CD4-positive, alpha-beta T cell treated with Interleukin-1 beta for 1 hour (primary cell): ENCODE data around the gene DSCAML1.

Experiments
- DNase-seq, 2 donors: peaks; one replicate each; pipeline ENCODE4 v3.0.0-alpha.2; 2020 to 2022

Gene DSCAML1

DNA sequence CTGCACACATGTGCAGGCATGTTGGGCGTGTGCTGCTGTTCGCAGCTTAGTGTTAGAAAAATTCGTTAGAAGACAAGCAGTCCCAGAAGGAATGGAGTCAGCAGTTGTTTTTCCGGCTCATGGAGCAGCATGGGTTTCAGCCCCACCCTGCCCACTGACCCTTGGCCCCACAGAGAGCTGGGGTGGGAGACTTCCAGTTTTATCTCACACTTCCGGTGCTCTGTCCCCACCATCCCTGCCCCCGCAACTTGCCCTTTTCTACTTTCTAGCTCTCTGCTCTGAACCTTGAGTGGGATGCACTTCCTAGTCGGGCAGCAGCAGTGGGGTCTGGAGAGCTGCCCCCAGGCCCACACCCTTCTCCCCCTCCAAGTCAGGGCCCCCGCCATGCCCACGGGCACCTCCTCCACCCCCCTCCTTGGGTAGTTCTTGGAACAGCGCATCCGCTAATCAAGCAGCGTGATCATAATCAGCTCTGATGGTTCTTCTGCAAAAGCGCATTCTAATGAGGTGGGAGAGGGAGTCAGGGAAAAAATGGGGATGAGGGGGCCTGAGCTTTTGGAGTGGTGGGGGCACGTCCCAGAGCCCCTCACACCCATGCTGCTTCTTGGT lies 285.0 kb downstream of the DSCAML1 start:
- no peak for DNase-seq

DNA sequence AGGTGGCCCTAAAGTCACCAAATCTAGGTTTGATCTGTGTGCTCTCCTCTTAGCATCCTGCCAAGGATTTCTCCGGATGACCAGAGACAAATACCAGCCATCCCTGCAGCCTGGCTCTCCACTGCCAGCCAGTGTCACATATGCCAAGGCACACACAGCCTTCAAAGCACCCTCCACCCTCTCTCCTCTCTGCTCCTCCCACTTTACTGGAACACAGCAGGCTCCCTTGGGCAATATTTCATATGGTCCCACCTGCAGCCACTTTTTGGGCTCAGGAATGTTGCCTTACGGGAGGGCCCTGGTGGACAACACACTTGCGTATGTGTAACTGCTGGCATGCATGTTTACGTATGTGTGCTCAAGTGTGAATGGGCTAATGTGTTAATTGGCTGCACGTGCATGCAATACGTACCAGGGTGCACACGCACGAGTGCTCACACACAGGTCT lies 285.5 kb downstream of the DSCAML1 start:
- DNase-seq = no peak

DNA sequence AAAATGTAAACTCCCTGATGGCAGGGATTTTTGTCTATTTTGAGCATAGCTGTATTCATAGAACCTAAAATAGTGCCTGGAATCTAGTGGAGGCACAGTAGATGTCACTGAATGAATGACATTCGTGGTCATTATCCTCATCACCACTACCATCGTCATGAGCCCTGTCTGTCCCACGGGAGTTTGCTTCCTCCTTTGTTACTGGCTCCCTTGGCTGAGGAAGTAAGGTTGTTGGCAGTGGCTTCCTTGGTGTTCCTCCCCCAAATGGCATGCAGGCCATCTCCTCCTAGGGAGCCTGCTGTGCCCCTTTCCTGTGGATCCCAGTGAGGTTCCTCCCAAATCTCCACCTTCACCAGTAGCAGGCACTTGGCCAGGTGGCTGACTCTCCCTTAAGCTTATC lies 286.4 kb downstream of the DSCAML1 start:
- no peak for DNase-seq

DNA sequence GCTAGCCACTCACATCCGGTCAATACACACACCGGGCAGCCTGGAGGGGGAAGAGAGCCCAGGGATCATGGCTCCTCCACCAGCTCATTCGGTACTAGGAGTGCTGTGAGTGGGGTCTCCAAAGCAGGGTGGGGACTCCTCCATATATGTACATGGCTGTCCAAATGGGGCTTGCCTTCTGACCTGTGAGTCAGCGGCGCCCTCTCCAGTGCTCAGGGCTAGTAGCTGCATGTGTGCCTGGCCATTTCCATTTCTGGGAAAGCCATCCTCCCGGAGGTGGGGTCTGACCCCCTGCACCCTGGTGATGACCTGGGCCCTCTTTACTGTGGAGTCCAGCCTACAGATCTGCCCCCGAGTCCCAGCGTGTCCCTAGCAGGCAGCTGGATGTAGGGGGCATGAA lies 287.5 kb downstream of the DSCAML1 start:
- no peak for DNase-seq

DNA sequence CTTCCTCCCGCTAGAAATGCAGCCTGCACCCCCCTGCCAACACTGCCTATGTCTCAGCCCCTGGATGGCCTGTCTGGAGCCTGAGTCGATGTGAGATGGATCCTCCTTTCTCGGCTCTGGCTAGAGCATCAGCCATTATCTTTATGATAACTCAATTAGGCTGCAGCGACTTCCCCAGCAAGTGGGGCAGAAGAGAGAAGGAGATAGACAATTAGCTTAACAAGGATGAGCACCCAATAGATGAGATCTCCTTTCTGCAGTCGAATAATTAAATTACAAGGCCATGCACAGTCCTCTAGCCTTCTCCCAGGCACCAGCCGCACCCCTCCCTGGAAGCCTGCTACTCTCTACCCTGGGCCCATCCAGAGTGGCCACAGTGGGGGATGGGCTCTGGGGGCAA lies 290.0 kb downstream of the DSCAML1 start:
- no peak for DNase-seq

DNA sequence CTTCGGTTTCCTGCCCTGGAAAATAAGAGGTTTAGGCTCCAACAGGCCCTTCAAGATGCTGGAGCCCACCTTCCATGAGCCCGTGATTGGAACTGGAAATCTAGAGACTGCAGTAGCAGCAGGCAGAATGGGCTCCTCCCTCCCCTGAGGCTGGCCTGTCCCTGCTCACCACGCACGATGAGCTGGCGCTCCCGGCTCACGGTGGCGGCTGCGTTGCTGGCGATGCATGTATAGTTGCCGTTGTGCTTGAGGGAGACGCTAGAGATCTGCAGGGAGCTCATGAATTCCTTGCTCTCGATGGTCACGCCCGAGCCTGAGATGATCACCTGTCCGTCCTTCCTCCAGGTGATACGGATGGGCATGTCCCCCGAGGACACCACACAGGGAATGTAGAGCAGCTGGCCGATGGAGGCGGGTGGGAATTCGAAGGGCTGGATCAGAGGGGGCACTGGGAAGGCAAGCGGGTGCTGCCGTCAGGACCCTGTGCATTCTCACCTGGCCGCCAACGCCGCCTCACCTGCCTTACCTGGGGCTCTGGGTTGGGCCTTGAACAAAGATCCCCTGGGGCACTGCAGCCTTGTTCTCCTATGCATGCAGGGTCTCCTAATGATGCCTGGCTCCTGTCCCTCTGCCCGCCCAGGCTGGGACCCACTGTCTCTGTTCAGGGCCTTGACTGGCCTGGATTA lies 291.6 kb downstream of the DSCAML1 start:
- no peak for DNase-seq

DNA sequence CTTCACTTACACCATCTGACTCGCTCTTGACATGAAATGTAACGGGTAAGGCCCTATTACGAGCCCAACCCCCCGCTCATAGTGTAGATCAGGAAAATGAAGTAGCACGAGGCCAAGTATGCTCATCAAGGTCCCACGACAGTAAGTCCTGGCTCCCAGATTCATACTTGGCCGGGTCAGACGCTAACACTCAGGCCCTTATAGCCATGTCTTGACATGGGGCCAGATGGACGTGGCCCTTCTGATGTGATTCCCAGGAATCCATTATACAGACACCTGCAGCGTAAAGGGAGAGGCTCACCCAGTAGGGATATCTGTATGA lies 294.3 kb downstream of the DSCAML1 start:
- no peak for DNase-seq

DNA sequence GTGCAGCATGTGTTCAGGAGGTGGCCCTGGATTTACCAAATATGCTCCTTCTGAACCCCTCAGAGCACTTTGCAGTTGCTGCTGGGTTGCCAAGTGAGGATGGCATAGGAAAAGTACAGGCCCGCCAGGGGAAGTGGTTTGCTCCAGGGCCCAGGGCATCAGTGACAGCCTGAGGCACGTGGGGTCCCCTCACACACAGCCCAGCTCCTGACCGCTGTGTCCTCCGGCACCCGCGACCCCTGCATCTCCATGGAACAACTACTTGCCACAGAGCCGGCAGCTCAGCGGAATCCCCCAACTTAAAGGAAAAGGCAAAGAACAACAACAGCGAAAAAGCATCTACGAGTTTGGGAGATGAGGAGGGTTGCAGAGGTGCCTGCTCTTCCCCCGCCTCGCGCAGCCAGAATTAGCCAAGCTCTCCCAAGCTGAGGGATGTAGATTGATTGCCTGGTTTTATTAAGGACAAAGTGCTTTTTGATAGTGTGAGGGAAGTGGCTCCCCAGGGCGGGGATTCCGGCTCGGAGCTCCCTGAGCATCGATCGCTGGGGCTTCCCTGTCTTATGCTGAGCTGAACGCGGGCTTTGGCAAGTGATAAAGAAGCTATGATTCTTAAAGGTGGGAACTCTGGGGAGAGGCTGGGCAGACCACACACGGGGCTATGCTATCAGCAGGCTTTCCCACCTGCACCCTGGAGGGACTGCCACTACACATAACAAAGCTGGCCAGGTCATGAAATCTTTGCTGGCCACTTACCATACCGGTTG lies 294.8 kb downstream of the DSCAML1 start:
- no peak for DNase-seq

DNA sequence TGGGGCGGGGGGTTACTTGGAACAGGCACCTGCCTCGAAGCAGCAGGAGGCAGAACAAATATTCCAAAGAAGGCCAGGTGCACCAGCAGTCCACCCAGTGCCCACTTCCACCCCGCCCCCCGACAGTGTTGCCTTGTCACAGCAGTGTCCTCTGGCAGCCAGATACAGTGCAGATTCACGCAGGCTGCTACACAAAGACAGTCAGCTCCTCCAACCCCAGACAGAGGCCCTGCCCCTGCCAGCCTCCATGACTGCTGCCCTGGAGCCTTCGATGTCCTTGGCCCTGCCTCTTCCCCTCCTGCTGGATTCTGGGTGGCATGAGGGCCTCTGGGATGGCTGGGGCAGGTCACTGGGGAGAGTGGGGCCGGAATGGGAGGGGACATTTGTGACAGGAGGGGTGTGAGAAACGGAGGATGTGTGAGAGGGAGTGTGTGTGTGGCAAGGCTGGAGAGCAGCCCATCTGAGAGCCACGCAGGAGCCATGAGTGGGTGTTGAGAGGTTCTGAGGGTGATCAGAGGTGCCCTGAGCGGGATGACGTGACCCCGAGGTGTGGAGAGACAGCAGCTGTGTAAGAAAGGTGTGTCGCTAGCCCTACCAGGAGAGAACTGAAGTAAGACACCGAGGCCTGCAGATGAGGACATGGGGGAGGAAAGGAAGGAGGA lies 295.6 kb downstream of the DSCAML1 start:
- DNase-seq = no peak

DNA sequence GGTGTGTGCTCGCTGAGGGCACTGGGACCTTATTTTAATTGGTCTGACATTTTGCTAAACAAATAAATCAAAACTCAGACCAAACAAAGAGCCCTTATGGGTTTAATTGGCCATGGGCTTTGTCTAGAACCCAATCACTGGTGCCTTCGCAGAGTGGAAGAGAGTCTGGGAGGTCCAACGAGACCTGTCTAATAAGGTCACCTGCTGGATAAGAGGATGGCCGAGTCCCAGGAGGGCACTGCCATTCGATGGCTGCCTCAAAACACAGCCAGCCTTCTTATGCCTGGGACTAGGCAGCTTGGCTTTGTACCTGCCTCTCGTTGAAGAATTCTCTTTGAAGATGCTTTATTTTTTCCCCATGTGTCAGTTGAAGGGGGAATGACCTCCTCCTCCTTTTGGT lies 298.2 kb downstream of the DSCAML1 start:
- no peak for DNase-seq

DNA sequence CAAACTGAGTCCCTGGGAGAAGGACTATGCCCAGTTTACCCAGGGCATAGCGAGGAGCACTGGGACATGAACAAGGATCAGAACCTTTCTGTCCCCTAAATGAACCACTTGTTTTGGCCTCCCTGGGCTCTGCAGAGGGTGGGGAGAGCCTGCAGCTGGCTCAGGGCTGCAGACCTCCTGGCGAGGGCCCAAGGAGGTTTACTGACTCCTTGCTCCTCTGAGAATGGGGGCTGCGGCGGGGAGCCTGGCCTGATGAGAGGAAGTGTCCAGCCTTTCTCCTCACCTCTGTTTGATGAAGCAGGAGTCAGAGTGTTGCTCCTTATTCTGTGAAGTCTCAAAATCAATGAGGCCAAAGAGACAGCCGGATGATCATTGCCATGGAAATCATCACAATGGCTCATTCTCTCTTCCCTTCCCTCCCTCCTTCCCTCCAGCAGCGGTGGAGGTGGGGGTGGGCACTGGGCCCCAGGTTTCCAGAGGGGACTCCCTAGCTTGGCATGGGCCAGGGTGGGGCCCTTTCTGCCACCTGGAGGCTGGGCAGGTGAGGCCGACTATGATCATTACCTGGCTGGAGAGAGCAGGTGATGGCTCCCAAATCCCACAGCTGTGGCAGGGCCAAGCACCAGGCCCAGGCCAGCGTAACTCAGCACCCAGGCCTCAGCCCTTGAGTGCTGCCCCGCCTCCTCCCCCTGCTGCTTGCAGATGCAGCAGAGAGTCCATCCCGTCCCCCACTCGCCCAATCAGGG lies 299.6 kb downstream of the DSCAML1 start:
- no peak for DNase-seq

DNA sequence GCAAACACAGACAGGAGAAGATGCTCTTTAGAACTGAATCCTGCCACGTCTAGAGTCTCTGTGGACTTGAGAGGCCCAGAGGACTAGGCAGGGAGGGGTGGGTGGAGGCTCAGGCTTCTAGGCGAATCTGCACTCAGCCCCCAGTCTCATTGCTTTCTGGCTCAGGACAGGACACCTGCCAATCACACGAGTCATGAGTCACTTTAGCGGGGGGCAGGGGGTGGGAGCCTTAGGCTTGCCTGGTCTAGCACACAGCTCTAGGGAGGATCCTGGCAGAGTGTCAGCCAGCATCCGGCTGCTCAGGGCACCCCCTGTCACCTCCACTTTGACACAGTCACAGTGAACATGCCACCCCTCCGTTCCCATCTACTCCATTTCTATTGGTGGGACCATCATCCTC lies 301.7 kb downstream of the DSCAML1 start:
- DNase-seq = no peak

DNA sequence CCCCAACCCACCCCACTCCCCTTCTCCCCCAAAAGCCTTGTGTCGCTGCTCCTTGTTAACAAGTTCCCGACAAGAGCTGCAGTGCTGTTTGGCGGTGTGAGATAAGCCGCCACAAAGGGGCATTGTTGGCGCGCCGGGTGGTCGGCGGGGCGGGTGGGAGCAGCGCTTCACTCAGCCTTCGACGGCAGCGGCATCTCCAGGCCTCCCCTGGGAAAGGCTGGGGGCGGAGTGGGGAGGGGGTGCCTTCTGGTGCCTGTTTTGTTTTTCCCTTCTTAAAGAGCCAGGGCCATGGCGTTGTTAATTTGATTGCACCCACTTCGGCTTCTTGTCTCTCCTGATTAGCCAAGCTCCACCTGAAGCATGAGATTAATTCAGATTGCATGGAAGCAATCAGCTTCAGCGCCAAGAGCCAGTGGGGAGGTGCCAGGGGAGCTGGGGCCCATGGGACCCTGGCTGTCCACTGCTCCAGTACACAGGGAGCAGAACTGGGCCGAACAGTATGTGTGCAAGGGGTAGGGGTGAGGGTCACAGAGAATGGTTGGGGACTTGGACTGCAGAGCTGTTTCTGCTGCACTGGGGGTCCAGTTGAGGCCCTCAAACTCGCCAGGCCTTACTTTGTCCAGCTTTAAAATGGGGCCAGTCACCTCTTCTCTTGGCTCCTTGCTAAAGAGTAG lies 304.3 kb downstream of the DSCAML1 start:
- DNase-seq = no peak

DNA sequence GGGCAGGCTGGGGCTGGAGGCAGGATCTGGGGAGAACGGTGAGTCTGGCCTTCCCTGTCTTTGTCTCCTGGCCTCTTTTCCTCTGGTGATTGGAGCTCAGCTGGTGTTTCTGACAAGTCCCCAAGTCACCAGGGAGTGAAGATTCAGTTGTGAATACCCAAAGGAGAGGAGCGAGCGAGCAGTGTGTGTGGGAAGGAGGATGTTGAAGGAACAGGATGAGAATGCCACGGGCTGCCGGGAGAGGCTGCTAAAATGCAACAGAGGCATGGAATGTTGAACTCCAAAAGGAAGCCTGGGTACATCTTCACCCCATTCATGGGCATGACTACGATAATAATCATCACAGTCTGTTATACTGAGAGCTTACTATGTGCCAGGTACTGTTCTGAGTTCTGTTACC lies 306.1 kb downstream of the DSCAML1 start:
- no peak for DNase-seq

DNA sequence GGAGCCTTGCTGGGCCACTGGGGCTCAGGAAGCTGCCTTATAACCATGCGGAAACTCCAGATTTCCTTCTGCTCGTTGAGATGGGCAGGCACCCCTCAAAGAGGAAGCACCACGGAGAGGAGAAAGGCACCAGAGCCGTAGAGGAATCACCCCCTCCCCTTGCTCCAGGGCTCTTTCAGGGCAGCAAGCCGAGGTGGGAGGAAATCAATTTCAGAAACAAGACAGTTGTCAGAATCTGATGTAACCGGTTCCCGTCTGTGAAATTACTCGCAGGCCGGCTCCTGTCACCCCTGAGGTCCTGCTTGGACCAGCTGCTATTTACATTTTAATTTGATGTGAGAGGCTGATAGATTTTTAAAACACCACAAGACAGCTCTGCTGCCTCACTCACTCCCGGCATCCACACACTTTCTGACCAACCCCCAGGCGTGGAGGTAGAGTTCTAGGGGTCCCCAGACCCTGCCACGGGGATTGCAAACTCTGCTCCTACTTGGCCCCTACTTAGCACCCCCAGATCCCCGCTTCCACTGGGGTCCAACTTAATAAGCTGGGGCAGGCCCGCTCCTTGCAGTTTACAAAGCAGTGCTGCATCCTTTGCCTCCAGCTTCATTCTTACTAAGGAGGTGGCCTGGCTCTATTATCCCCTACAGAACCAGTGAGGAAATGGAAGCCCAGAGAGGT lies 306.9 kb downstream of the DSCAML1 start:
- DNase-seq = no peak

DNA sequence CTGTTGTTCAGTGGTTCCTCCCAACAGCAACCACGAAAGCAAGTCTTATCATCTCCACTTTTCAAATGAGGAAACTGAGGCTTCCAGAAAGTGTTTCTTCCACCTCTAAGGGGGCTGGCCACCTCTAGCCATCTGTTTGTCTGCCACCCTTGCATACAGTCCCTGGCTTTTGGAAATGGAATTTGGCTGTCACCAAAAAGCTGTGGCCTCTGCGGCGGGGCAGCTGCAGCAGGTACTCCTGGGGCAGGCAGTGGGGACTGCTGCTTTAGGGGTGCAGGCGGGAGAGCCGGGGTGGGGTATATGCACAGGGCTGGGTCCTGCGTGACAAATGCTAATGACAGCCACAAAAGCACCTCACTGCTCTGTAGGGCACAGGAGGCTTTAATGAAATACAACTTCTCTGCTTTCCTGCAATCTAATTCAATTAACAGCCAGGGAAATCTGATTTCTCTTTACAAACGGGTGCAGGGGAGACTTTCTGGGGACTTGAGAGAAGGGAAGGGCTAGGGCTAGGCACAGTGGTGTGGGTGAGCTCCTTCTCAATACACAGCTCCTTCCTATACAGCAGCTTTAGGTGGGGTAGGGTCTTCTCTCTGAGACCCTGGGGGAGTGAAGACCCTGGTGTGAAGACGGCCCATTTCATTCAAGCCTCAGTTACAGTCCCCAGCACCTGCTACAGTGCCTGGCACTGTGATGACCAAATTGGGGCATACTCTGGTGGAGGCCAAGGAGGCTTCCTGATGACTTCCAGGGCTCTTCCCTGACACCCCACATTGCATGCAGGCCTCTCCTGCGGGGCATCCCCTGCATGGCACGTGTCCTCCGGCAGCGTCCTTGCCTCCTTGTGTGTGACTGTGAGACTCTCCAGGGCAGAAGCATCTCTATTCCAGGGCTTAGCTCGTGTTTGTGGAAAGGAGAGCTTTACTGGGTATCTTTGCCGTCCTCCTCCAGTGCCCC lies 307.7 kb downstream of the DSCAML1 start:
- DNase-seq = no peak

DNA sequence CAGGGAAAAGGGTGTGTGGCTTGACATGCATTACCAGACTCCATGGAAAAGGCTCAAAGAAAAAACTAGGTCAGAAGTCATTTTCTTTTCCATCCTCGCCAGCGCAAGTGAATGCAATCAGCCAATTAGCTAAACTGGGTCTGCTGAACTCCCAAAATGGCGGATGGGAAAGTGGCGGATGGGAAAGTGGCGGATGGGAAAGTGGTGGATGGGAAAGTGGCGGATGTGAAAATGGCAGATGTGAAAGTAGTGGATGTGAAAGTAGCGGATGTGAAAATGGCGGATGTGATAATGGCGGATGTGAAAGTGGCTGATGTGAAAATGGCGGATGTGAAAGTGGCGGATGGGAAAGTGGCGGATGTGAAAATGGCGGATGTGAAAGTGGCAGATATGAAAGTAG lies 311.0 kb downstream of the DSCAML1 start:
- DNase-seq = no peak

DNA sequence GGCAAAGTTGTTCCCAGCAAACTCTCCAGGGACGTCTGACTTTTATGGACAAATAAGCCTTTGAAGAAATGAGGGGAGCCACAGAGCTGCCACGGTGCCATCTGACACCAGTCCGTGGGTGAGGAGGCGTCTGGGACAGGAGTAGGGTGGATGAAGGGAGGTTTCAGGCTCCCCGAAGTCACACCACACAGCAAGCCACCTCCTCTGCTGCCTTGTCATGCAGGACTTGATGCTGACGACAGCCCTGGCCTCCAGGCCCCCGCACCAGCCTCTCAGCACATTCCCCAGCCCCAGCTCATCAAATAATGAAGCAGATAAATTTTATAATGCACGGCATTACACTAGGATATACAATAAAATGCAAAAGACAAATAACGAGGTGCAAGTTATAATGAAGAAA lies 312.9 kb downstream of the DSCAML1 start:
- DNase-seq = no peak

DNA sequence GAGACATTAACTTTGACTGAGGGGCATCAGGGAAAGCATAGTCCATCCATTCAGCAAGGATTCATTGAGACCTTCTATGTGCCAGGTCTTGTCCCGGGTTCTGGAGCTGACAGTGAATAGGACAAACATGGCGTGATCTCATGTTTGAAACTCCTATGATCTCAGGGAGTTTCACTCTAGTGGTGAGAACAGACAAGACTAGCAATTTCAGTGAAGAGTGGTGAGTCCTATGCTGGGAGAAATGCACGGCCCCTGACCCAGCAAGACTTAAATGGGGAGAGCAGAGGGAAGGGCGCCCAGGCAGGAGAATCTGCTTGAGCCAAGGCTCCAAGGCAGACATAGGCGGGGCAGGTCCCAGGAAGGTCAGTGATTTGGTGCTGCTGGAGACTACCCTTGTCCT lies 313.6 kb downstream of the DSCAML1 start:
- DNase-seq = no peak

DNA sequence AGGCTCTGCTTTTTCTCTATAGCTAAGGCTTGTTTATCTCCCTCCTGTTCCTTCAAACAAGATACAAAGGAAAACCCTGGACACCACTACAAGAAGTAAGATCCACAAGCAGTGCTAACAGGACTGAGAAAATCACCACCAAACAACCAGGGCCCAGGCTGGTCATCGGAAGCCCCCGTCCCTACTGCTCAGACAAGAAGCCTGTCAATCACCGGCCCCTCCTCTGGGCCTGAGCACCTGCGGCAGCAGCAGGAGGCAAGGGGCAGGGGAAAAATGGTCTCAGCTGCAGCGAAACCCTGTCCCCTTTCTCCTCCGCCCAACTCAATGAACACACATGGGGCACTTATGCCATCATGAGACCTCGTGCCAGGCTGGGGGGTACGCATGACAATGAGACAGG lies 314.1 kb downstream of the DSCAML1 start:
- DNase-seq = no peak

DNA sequence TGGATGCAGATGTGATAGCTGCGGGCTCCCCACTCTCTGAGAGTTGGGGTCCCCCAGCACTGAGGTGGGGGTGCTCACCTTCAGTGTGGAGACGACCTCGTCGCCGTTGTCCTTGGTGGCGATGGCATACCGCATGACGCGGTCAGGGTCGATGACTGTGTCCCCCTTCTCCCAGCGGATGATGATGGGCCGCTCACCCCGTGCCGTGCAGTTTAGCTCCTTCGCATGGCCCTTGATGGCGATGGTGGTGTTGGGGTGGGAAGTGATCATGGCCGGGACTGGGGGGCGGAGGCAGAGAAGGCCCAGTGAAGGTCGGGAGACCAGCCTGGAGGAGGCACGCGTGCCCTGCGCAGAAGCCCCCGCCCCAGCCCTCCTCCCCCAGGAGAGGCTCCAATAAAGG lies 315.1 kb downstream of the DSCAML1 start:
- DNase-seq = no peak
